GM12878 (cell line): ENCODE results near the gene ITGA8. TPM values are rescaled to one million over a fixed set of nuclear protein-coding genes. Genes with fewer than 3 reads are reported as not detected.

ENCODE experiments used
- ATAC-seq: fragments of 200-7000 bp; cut with Tn5 transposase; 3 replicates; pipeline ENCODE4 v1.9.1; 2020; ENCODE audit warnings: mild to moderate bottlenecking, moderate library complexity
- BruUV-seq: library from RNA; stranded (reverse); fragments of 400-500 nt; replicated peaks from 2 replicates; lab custom pipeline; 2021; lab: Mats Ljungman, UMichigan
- CTCF ChIA-PET: fragments of 300-600 bp; sonication (Branson Sonifier 250); formaldehyde crosslinking; extraction: SDS; loops from one replicate; lab custom pipeline; 2021; ENCODE audit warnings: inconsistent platforms; lab: Yijun Ruan, JAX
- POLR2A ChIA-PET: fragments of 350-600 bp; formaldehyde crosslinking; extraction: SDS; loops from one replicate; lab custom pipeline; 2021; ENCODE audit warnings: inconsistent platforms; lab: Charles Lee
- RAD21 ChIA-PET: fragments of 300-600 bp; sonication (Branson Sonifier 250); formaldehyde crosslinking; loops from one replicate; lab custom pipeline; 2023; ENCODE audit warnings: antibody characterized with exemption; ENCODE audit not compliant: unreplicated experiment; lab: Charles Lee
- SMC1A ChIA-PET: fragments of 300-600 bp; sonication (Branson Sonifier 250); formaldehyde crosslinking; loops from one replicate; lab custom pipeline; 2023; ENCODE audit not compliant: unreplicated experiment, uncharacterized antibody; lab: Charles Lee
- DNase-seq: peaks from one replicate; pipeline ENCODE4 v3.0.0-alpha.2; 2011; ENCODE audit warnings: low read depth, low spot score
- FAIRE-seq: peaks from 3 replicates; lab custom pipeline; 2011; peaks lifted over from hg19 to GRCh38; lab: Jason Lieb, UNC
- H2AFZ ChIP-seq: 2 replicates; pipeline ENCODE4 v1.6.0; 2011; ENCODE audit warnings: low read depth, low read length, control low read depth; ENCODE audit not compliant: control insufficient read depth
- H3K27ac ChIP-seq: 2 replicates; pipeline ENCODE4 v1.5.1; 2011; ENCODE audit warnings: control low read depth; ENCODE audit not compliant: control insufficient read depth, insufficient read depth
- H3K27me3 ChIP-seq, 2 experiments: replicated peaks in 1 of 2; 2 replicates each; pipeline versions ENCODE4 v1.6.0 to v1.6.1; 2011; ENCODE audit warnings: low read length in 1 of 2; ENCODE audit not compliant: control insufficient read depth in 2 of 2, insufficient read depth in 2 of 2
- H3K36me3 ChIP-seq, 2 experiments: 2 replicates each; pipeline ENCODE4 v1.5.1; 2011; ENCODE audit warnings: low read length in 1 of 2; ENCODE audit not compliant: control insufficient read depth in 2 of 2, insufficient read depth in 2 of 2
- H3K4me1 ChIP-seq: 2 replicates; pipeline ENCODE4 v1.6.1; 2011; ENCODE audit warnings: mild to moderate bottlenecking, low read length, moderate library complexity, mixed read lengths; ENCODE audit not compliant: control insufficient read depth, insufficient read depth
- H3K4me2 ChIP-seq: 2 replicates; pipeline ENCODE4 v1.6.0; 2011; ENCODE audit warnings: control low read depth; ENCODE audit not compliant: control insufficient read depth, insufficient read depth
- H3K4me3 ChIP-seq: fragments of 200-600 bp; sonication (generic); 2 replicates; pipeline ENCODE4 v1.5.1; 2016
- H3K79me2 ChIP-seq: 2 replicates; pipeline ENCODE4 v1.6.0; 2011; ENCODE audit warnings: low read length; ENCODE audit not compliant: control insufficient read depth, insufficient read depth
- H3K9ac ChIP-seq: 2 replicates; pipeline ENCODE4 v1.8.0; 2011; ENCODE audit warnings: low read length, control low read depth, mixed read lengths; ENCODE audit not compliant: control insufficient read depth, insufficient read depth
- H3K9me3 ChIP-seq: replicated peaks from 3 replicates; pipeline ENCODE4 v1.5.1; 2011; ENCODE audit warnings: mild to moderate bottlenecking, low read length; ENCODE audit not compliant: control insufficient read depth, insufficient read depth
- H4K20me1 ChIP-seq: 2 replicates; pipeline ENCODE4 v1.6.0; 2011; ENCODE audit not compliant: control insufficient read depth, insufficient read depth
- BCL11A ChIP-seq: IDR thresholded peaks from 2 replicates; pipeline ENCODE4 v1.6.1; 2011; ENCODE audit warnings: low read depth, low read length
- BMI1 ChIP-seq: fragments of 450-650 bp; IDR thresholded peaks from 2 replicates; pipeline ENCODE4 v1.6.1; 2016; ENCODE audit warnings: mild to moderate bottlenecking, moderate library complexity, borderline replicate concordance
- BRCA1 ChIP-seq: IDR thresholded peaks from 2 replicates; pipeline ENCODE4 v1.6.1; 2011; ENCODE audit warnings: low read depth, low read length, improper control_type of control experiment
- CREB1 ChIP-seq: IDR thresholded peaks from 2 replicates; pipeline ENCODE4 v1.6.1; 2012; ENCODE audit warnings: low read depth, mild to moderate bottlenecking, inconsistent platforms
- EP300 ChIP-seq, 2 experiments: fragments of 150-350 bp in 1 of 2; IDR thresholded peaks; 2 replicates each; pipeline ENCODE4 v1.6.1; 2011 to 2012; ENCODE audit warnings: low read depth in 2 of 2, low read length in 2 of 2, borderline replicate concordance in 1 of 2, improper control_type of control experiment in 1 of 2, inconsistent platforms in 1 of 2; ENCODE audit not compliant: control insufficient read depth in 1 of 2
- HDGF ChIP-seq: fragments of 450-650 bp; IDR thresholded peaks from 2 replicates; pipeline ENCODE4 v1.6.1; 2016; ENCODE audit warnings: antibody characterized with exemption
- KDM1A ChIP-seq: fragments of 200-600 bp; sonication (generic); IDR thresholded peaks from 2 replicates; pipeline ENCODE4 v1.6.1; 2016; ENCODE audit warnings: borderline replicate concordance
- LARP7 ChIP-seq: fragments of 450-650 bp; IDR thresholded peaks from 2 replicates; pipeline ENCODE4 v1.6.1; 2017; ENCODE audit warnings: mild to moderate bottlenecking
- MYB ChIP-seq: fragments of 150-350 bp; IDR thresholded peaks from 2 replicates; pipeline ENCODE4 v1.6.1; 2014; ENCODE audit warnings: mild to moderate bottlenecking, low read depth, low read length, borderline replicate concordance
- NFYB ChIP-seq: IDR thresholded peaks from 2 replicates; pipeline ENCODE4 v1.6.1; 2011; ENCODE audit warnings: low read depth, mild to moderate bottlenecking, low read length, improper control_type of control experiment, moderate library complexity; ENCODE audit not compliant: insufficient read depth
- SIX5 ChIP-seq: IDR thresholded peaks from 2 replicates; pipeline ENCODE4 v1.6.1; 2011; ENCODE audit warnings: mild to moderate bottlenecking, low read depth, low read length, moderate library complexity; ENCODE audit not compliant: severe bottlenecking
- SUZ12 ChIP-seq: fragments of 200-600 bp; sonication (generic); IDR thresholded peaks from one replicate; pipeline ENCODE4 v1.6.1; 2018; ENCODE audit warnings: antibody characterized with exemption, mild to moderate bottlenecking; ENCODE audit not compliant: unreplicated experiment
- ZNF274 ChIP-seq: IDR thresholded peaks from one replicate; pipeline ENCODE4 v1.8.0; 2011; ENCODE audit not compliant: insufficient read length, insufficient read depth
- WGBS: methylation state at CpG from one replicate; pipeline ENCODE4 v1.1.6; 2016; ENCODE audit warnings: low lambda C conversion rate; ENCODE audit not compliant: insufficient replicate concordance, insufficient coverage; ENCODE audit errors: missing lambda C conversion rate; 5-methylcytosine and 5-hydroxymethylcytosine counted together
- in situ Hi-C: fragments of 300-500 bp; cut with MboI; formaldehyde crosslinking; loops from 9 replicates; pipeline ENCODE4 v1.14.3; 2018; ENCODE audit warnings: mixed read lengths
- intact Hi-C: fragments of 100-400 bp; cut with micrococcal nuclease; formaldehyde crosslinking; loops from one replicate; pipeline ENCODE4 v1.14.2; 2022; ENCODE audit not compliant: unreplicated experiment
- polyA plus RNA-seq, 11 experiments: library from polyadenylated mRNA; depleted of rRNA in 4 of 11; unstranded in 6 of 11; stranded (reverse) in 5 of 11; fragments of >200 nt; fragmentation: Nextera tagmentation in 4 of 11; fragmentation: Illumina TruSeq in 1 of 11; extraction: Ambion mirVana in 4 of 11; extraction: Trizol in 1 of 11; gene quantifications; 1 replicate in 1 of 11; 2 replicates in 10 of 11; pipeline versions ENCODE4 v1.2.1 to v1.2.3, GENCODE V29; 2011 to 2016; ENCODE audit warnings: inconsistent platforms in 2 of 11, missing spikeins in 2 of 11, low read depth in 1 of 11
- total RNA-seq, 4 experiments: library from RNA; depleted of rRNA in 3 of 4; stranded (reverse); fragments of >200 nt in 3 of 4; fragmentation: Illumina TruSeq in 1 of 4; extraction: Trizol in 1 of 4; gene quantifications; 2 replicates each; pipeline versions ENCODE4 v1.2.1 to v1.2.3, GENCODE V29; 2013 to 2021
- TF ChIP-seq, protein P1 (sequence below): fragments of 450-650 bp; formaldehyde crosslinking; IDR thresholded peaks from 2 replicates; pipeline ENCODE4 v1.5.0; 2022; ENCODE audit warnings: mild to moderate bottlenecking, missing genetic modification characterization
- TF ChIP-seq, protein P2 (sequence below): fragments of 450-650 bp; IDR thresholded peaks from 2 replicates; pipeline ENCODE4 v1.6.1; 2017; ENCODE audit warnings: mild to moderate bottlenecking, moderate library complexity
- TF ChIP-seq, protein P3 (sequence below): IDR thresholded peaks from 2 replicates; pipeline ENCODE4 v1.6.1; 2012; ENCODE audit warnings: low read depth, low read length, improper control_type of control experiment

ITGA8 gene
- total and polyA plus RNA-seq, 10 of the 15 experiments (the other 5 are each of a cell fraction or from before 2014, with no cell fraction given), result 0.03 TPM; not detected in 9

DNA sequence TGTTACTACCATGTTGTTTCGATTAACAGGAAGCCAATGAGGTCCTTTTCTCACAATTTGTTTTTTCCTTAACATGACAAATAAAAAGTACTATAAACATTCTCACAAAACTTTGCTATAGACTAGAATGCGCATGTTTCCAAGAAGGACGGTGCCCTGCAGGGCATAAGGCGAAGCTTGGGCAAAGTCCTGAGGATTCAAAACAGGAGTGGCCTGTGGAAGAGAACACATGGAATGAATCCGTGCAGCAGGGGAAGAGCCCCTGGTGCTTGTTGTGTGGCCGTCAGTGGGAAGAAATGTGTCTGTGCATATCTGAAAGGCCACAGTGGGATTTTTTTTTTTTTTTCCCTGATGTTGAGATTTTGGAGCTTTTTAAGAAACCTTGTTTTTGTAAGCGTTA is 67.6 kb downstream of the ITGA8 start:
- DNase-seq, result no peak
- 48% methylated on average over 7 of the region's 7 CpGs for WGBS
- H4K20me1 ChIP-seq, result no peaks in the 10 kb centered on the region
- RAD21 ChIA-PET, result no interaction called here
- H3K36me3 ChIP-seq, result no peaks in the 10 kb centered on the region
- CTCF ChIA-PET, result no interaction called here
- no peak overlapping the region for H2AFZ ChIP-seq
- intact Hi-C loops, result loop anchor here (5.0 kb wide), 1 partner anchor 90 kb away; no protein-coding TSS in a partner anchor
- no peak overlapping the region for H3K4me3 ChIP-seq
- FAIRE-seq, result no peak
- in situ Hi-C loops, result no loop called here
- no peak for ATAC-seq
- SMC1A ChIA-PET, result interaction anchor here (1.0 kb wide), 1 partner anchor 12 kb away, joined by 3 read pairs; no protein-coding TSS in a partner anchor
- no TSS peak for BruUV-seq
- H3K9ac ChIP-seq, result no peak overlapping the region
- H3K27ac ChIP-seq, result no peak overlapping the region
- H3K27me3 ChIP-seq, result no peaks in the 10 kb centered on the region; a peak in 1 of 4 replicates
- TF ChIP-seq SUZ12 (no peak), CREB1 (no peak), BRCA1 (no peak), HDGF (no peak), BCL11A (no peak), EP300 (IDR thresholded peaks at IDR 0.05; ENCODE audit: borderline replicate concordance in 1 of 2, control insufficient read depth in 1 of 2, low read depth in 2 of 2, low read length in 2 of 2) (no peak), LARP7 (no peak), KDM1A (no peak), BMI1 (no peak), MYB (no peak), ZNF274 (no peak), SIX5 (no peak), NFYB (no peak)
- TF ChIP-seq, protein P1, sequence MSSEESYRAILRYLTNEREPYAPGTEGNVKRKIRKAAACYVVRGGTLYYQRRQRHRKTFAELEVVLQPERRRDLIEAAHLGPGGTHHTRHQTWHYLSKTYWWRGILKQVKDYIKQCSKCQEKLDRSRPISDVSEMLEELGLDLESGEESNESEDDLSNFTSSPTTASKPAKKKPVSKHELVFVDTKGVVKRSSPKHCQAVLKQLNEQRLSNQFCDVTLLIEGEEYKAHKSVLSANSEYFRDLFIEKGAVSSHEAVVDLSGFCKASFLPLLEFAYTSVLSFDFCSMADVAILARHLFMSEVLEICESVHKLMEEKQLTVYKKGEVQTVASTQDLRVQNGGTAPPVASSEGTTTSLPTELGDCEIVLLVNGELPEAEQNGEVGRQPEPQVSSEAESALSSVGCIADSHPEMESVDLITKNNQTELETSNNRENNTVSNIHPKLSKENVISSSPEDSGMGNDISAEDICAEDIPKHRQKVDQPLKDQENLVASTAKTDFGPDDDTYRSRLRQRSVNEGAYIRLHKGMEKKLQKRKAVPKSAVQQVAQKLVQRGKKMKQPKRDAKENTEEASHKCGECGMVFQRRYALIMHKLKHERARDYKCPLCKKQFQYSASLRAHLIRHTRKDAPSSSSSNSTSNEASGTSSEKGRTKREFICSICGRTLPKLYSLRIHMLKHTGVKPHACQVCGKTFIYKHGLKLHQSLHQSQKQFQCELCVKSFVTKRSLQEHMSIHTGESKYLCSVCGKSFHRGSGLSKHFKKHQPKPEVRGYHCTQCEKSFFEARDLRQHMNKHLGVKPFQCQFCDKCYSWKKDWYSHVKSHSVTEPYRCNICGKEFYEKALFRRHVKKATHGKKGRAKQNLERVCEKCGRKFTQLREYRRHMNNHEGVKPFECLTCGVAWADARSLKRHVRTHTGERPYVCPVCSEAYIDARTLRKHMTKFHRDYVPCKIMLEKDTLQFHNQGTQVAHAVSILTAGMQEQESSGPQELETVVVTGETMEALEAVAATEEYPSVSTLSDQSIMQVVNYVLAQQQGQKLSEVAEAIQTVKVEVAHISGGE (CRISPR knock-in tag), result no peak
- TF ChIP-seq, protein P2, sequence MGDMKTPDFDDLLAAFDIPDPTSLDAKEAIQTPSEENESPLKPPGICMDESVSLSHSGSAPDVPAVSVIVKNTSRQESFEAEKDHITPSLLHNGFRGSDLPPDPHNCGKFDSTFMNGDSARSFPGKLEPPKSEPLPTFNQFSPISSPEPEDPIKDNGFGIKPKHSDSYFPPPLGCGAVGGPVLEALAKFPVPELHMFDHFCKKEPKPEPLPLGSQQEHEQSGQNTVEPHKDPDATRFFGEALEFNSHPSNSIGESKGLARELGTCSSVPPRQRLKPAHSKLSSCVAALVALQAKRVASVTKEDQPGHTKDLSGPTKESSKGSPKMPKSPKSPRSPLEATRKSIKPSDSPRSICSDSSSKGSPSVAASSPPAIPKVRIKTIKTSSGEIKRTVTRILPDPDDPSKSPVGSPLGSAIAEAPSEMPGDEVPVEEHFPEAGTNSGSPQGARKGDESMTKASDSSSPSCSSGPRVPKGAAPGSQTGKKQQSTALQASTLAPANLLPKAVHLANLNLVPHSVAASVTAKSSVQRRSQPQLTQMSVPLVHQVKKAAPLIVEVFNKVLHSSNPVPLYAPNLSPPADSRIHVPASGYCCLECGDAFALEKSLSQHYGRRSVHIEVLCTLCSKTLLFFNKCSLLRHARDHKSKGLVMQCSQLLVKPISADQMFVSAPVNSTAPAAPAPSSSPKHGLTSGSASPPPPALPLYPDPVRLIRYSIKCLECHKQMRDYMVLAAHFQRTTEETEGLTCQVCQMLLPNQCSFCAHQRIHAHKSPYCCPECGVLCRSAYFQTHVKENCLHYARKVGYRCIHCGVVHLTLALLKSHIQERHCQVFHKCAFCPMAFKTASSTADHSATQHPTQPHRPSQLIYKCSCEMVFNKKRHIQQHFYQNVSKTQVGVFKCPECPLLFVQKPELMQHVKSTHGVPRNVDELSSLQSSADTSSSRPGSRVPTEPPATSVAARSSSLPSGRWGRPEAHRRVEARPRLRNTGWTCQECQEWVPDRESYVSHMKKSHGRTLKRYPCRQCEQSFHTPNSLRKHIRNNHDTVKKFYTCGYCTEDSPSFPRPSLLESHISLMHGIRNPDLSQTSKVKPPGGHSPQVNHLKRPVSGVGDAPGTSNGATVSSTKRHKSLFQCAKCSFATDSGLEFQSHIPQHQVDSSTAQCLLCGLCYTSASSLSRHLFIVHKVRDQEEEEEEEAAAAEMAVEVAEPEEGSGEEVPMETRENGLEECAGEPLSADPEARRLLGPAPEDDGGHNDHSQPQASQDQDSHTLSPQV, result no peak
- TF ChIP-seq, protein P3, sequence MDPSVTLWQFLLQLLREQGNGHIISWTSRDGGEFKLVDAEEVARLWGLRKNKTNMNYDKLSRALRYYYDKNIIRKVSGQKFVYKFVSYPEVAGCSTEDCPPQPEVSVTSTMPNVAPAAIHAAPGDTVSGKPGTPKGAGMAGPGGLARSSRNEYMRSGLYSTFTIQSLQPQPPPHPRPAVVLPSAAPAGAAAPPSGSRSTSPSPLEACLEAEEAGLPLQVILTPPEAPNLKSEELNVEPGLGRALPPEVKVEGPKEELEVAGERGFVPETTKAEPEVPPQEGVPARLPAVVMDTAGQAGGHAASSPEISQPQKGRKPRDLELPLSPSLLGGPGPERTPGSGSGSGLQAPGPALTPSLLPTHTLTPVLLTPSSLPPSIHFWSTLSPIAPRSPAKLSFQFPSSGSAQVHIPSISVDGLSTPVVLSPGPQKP, result no peak
- TF ChIP-seq, all 136 proteins: peak for 0
- Histone ChIP-seq H3K9me3 (no peaks in the 10 kb centered on the region), H3K79me2 (no peaks in the 10 kb centered on the region), H3K4me1 (no peaks in the 10 kb centered on the region), H3K4me2 (no peak overlapping the region)
- POLR2A ChIA-PET, result no interaction called here
